NOMO-1 (cell line): ENCODE data around the gene DSCAM.

Experiments
- DNase-seq, 2 experiments: peaks; one replicate each; lab custom pipeline; 2025; ENCODE audit not compliant: unreplicated experiment in 2 of 2; lab: John Stamatoyannopoulos, UW

The DSCAM gene

GRCh38 chr21:40719615-40720014 lies 127.3 kb downstream of the DSCAM start:
- DNase-seq: no peak

- DNase-seq: no peak
Observed at GRCh38 chr21:40717028-40717427, 129.9 kb downstream of the DSCAM start.

GRCh38 chr21:40714536-40714935 lies 132.4 kb downstream of the DSCAM start:
- no peak for DNase-seq

GRCh38 chr21:40707656-40708244 lies 139.2 kb downstream of the DSCAM start:
- DNase-seq: no peak

GRCh38 chr21:40706806-40707655 lies 139.9 kb downstream of the DSCAM start:
- DNase-seq: no peak

GRCh38 chr21:40706176-40706575 lies 140.8 kb downstream of the DSCAM start:
- DNase-seq: no peak

GRCh38 chr21:40704141-40704540 lies 142.8 kb downstream of the DSCAM start:
- no peak for DNase-seq

GRCh38 chr21:40699366-40699765 lies 147.6 kb downstream of the DSCAM start:
- no peak for DNase-seq

GRCh38 chr21:40696246-40696645 lies 150.7 kb downstream of the DSCAM start:
- no peak for DNase-seq

- DNase-seq: no peak
Observed at GRCh38 chr21:40689840-40690360, 157.1 kb downstream of the DSCAM start.

- DNase-seq: no peak
Observed at GRCh38 chr21:40689217-40689616, 157.7 kb downstream of the DSCAM start.

- DNase-seq: no peak
Observed at GRCh38 chr21:40688106-40688864, 158.7 kb downstream of the DSCAM start.

- DNase-seq: no peak
Observed at GRCh38 chr21:40687625-40688024, 159.3 kb downstream of the DSCAM start.

GRCh38 chr21:40686526-40686925 lies 160.4 kb downstream of the DSCAM start:
- DNase-seq: no peak

- DNase-seq: no peak
Observed at GRCh38 chr21:40685141-40685540, 161.8 kb downstream of the DSCAM start.

GRCh38 chr21:40684726-40685125 lies 162.2 kb downstream of the DSCAM start:
- DNase-seq: no peak

- no peak for DNase-seq
Observed at GRCh38 chr21:40683349-40683748, 163.6 kb downstream of the DSCAM start.

- DNase-seq: no peak
Observed at GRCh38 chr21:40681164-40681859, 165.6 kb downstream of the DSCAM start.

- DNase-seq: no peak
Observed at GRCh38 chr21:40680311-40680710, 166.6 kb downstream of the DSCAM start.

GRCh38 chr21:40678681-40679284 lies 168.2 kb downstream of the DSCAM start:
- DNase-seq: no peak
